ENCODE measurements around the gene DDR1. TPM values are rescaled to one million over a fixed set of nuclear protein-coding genes. Genes with fewer than 3 reads are reported as not detected.

DDR1 gene
- total RNA-seq, 1 experiment from 2014 or later: 580 TPM

DNA sequence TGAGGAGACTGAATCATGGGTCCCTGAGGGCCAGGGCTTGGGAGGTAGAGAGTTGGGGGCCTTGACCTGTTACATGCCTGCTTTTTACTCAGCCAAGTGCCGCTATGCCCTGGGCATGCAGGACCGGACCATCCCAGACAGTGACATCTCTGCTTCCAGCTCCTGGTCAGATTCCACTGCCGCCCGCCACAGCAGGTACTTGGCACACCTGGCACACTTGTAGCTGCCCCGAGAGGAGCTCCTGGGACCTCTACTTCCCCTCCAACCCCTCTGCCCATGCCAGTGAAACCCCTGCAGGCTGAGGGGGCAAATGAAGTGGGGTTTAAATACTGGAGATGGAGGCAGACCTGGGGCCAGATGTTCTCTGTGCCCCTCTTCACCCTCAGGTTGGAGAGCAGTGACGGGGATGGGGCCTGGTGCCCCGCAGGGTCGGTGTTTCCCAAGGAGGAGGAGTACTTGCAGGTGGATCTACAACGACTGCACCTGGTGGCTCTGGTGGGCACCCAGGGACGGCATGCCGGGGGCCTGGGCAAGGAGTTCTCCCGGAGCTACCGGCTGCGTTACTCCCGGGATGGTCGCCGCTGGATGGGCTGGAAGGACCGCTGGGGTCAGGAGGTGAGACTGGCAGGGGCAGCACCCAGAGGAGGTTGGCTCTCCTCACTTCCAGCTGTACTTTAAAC is 4.6 kb downstream of the DDR1 start:
- BruUV-seq (replicated peaks): no TSS peak
- H3K27ac Mint-ChIP-seq (ENCODE audit: unreplicated experiment): no peak overlapping the region
- CTCF ChIA-PET: interaction anchor here (0.6 to 1.0 kb wide), 3 partner anchors 154 to 182 kb away, joined by 3 to 4 read pairs (median 4); no protein-coding TSS in a partner anchor
- H3K9me3 Mint-ChIP-seq (ENCODE audit: low read depth, unreplicated experiment): no peaks in the 10 kb centered on the region
- no peak overlapping the region for H3K4me3 Mint-ChIP-seq (ENCODE audit: low read depth, unreplicated experiment)
- H3K36me3 Mint-ChIP-seq (ENCODE audit: insufficient read depth, unreplicated experiment): peaks cover 87% of the 10 kb centered on the region
- DNase-seq: no peak
- intact Hi-C loops (cut with micrococcal nuclease; ENCODE audit: unreplicated experiment): loop anchor here (10.0 kb wide), 1 partner anchor 214 kb away; the partner anchor contains the start of gene DHX16
- peaks cover 38% of the 10 kb centered on the region for H3K4me1 Mint-ChIP-seq (ENCODE audit: low read depth, unreplicated experiment)
- H3K27me3 Mint-ChIP-seq (ENCODE audit: unreplicated experiment): no peaks in the 10 kb centered on the region
- TF ChIP-seq, protein P1, sequence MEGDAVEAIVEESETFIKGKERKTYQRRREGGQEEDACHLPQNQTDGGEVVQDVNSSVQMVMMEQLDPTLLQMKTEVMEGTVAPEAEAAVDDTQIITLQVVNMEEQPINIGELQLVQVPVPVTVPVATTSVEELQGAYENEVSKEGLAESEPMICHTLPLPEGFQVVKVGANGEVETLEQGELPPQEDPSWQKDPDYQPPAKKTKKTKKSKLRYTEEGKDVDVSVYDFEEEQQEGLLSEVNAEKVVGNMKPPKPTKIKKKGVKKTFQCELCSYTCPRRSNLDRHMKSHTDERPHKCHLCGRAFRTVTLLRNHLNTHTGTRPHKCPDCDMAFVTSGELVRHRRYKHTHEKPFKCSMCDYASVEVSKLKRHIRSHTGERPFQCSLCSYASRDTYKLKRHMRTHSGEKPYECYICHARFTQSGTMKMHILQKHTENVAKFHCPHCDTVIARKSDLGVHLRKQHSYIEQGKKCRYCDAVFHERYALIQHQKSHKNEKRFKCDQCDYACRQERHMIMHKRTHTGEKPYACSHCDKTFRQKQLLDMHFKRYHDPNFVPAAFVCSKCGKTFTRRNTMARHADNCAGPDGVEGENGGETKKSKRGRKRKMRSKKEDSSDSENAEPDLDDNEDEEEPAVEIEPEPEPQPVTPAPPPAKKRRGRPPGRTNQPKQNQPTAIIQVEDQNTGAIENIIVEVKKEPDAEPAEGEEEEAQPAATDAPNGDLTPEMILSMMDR (IDR thresholded peaks at IDR 0.05; ENCODE audit: unreplicated experiment): no peak

DNA sequence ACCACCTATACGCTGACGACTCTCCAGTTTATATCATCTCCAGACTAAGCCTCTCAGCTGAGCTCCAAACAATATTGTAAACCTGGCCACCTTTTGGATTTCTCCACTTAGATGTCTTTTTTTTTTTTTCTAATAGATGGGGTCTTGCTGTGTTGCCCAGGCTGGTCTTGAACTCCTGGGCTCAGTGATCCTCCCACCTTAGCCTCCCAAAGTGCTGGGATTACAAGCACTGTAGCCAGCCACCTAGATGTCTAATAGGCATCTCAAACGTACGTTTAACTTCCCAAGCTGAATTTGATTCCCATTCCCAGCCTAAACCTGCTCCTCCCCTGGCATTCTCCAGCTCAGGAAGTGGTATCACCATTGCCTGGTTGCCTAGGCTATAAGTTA is 5.2 kb downstream of the DDR1 start:
- intact Hi-C loops (cut with micrococcal nuclease; ENCODE audit: unreplicated experiment): loop anchor here (10.0 kb wide), 1 partner anchor 215 kb away; the partner anchor contains the start of gene DHX16

DNA sequence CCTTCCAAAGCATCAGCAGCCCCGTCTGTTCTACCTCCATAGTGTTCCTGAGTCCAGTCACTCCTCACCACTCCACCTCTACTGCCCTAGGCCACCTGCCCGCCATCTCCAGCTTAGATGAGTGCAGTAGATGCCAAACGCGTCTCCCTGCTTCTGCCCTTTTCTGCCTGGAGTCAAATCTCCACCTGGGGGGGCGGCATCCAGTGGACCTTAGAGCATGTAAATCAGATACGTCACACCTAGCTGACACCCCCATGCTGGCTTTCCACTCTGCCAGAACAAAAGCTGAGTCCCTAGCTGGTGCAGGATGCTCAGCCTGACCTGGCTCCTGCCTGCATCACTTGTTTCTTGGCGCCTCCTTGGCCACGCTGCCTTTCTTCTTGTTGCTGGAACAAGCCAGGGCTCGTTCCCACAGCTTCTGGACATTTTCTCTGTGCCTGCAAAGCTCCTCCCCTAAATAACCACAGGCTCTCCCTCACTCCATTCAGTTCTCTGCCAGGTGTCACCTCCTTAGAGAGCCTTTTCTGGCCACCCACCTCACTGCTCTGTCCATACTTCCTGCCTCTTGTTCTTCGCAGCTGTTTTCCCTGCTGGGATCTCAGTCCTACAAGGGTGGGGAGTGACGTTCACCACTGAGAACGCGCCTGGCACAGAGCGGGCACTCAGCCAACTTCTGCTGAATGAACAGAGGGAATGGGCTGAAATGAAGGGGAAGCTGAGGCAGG is 5.8 kb downstream of the DDR1 start:
- Mint-ChIP-seq H3K4me3 (ENCODE audit: low read depth, unreplicated experiment) (no peak overlapping the region), H3K4me1 (ENCODE audit: low read depth, unreplicated experiment) (peaks cover 38% of the 10 kb centered on the region), H3K9me3 (ENCODE audit: low read depth, unreplicated experiment) (no peaks in the 10 kb centered on the region), H3K36me3 (ENCODE audit: insufficient read depth, unreplicated experiment) (peaks cover 87% of the 10 kb centered on the region), H3K27me3 (ENCODE audit: unreplicated experiment) (no peaks in the 10 kb centered on the region), H3K27ac (ENCODE audit: unreplicated experiment) (peak overlapping the region; percentile 34)
- DNase-seq: no peak
- CTCF ChIA-PET: interaction anchor here (0.8 kb wide), 1 partner anchor 23 kb away, joined by 3 read pairs; no protein-coding TSS in a partner anchor
- BruUV-seq (replicated peaks): no TSS peak
- intact Hi-C loops (cut with micrococcal nuclease; ENCODE audit: unreplicated experiment): loop anchor here (10.0 kb wide), 1 partner anchor 215 kb away; the partner anchor contains the start of gene DHX16
- TF ChIP-seq, protein P1 (IDR thresholded peaks at IDR 0.05; ENCODE audit: unreplicated experiment): no peak

More for the DNA sequence above, 5.2 kb downstream of the DDR1 start:
- Mint-ChIP-seq H3K27me3 (ENCODE audit: unreplicated experiment) (no peaks in the 10 kb centered on the region), H3K27ac (ENCODE audit: unreplicated experiment) (peak overlapping the region; percentile 34), H3K36me3 (ENCODE audit: insufficient read depth, unreplicated experiment) (peaks cover 87% of the 10 kb centered on the region), H3K4me1 (ENCODE audit: low read depth, unreplicated experiment) (peaks cover 38% of the 10 kb centered on the region), H3K9me3 (ENCODE audit: low read depth, unreplicated experiment) (no peaks in the 10 kb centered on the region), H3K4me3 (ENCODE audit: low read depth, unreplicated experiment) (no peak overlapping the region)
- CTCF ChIA-PET: interaction anchor here (0.7 to 1.0 kb wide), 2 partner anchors 166 to 181 kb away, joined by 4 read pairs; no protein-coding TSS in a partner anchor
- BruUV-seq (replicated peaks): no TSS peak
- TF ChIP-seq, protein P1 (IDR thresholded peaks at IDR 0.05; ENCODE audit: unreplicated experiment): no peak
- no peak for DNase-seq

DNA sequence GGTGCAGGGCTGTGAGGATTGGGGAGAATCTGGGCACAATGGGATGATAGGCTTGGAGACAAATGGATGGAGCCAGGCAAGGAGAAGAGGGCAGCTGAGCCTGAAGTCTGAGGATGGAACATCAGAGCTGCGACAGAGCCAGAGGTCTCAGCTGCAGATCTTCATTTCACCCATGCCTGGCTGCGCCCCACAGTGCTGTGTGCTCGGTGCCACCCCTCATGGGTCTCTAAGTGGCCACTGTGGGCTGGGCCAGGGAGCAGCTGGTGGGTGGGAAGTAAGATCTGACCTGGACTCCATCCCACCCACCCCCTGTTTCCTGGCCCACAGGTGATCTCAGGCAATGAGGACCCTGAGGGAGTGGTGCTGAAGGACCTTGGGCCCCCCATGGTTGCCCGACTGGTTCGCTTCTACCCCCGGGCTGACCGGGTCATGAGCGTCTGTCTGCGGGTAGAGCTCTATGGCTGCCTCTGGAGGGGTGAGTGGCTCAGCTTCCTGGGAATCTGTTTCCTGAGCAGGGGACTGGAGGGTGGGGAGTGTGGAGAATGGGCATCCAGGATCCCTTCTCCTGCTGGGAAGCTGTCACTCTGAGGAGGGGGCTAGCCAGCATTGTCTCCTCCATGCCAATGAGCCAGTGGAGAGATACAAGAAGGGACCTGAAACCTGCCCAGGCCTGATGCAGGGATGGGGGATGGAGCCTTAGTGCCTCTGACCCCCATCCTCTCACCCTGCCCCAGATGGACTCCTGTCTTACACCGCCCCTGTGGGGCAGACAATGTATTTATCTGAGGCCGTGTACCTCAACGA is 6.5 kb downstream of the DDR1 start:
- intact Hi-C loops (cut with micrococcal nuclease; ENCODE audit: unreplicated experiment): no loop called here
- Mint-ChIP-seq H3K27me3 (ENCODE audit: unreplicated experiment) (no peaks in the 10 kb centered on the region), H3K27ac (ENCODE audit: unreplicated experiment) (no peak overlapping the region), H3K4me3 (ENCODE audit: low read depth, unreplicated experiment) (no peak overlapping the region), H3K36me3 (ENCODE audit: insufficient read depth, unreplicated experiment) (peaks cover 87% of the 10 kb centered on the region), H3K9me3 (ENCODE audit: low read depth, unreplicated experiment) (no peaks in the 10 kb centered on the region), H3K4me1 (ENCODE audit: low read depth, unreplicated experiment) (peaks cover 30% of the 10 kb centered on the region)
- CTCF ChIA-PET: interaction anchor here (0.8 kb wide), 1 partner anchor 22 kb away, joined by 3 read pairs; no protein-coding TSS in a partner anchor
- no peak for DNase-seq
- TF ChIP-seq, protein P1 (IDR thresholded peaks at IDR 0.05; ENCODE audit: unreplicated experiment): no peak
- no TSS peak for BruUV-seq (replicated peaks)
